Activated CD8-positive, alpha-beta memory T cell treated with anti-CD3 and anti-CD28 coated beads for 48 hours (primary cell): ENCODE data around the gene BCKDK.
A peak's percentile ranks its signal among the peaks of the same experiment; 100 is the strongest.

Experiments
- DNase-seq, 3 experiments: peaks; one replicate each; pipeline ENCODE4 v3.0.0-alpha.2; 2020; ENCODE audit warnings: low read depth in 2 of 3, low spot score in 2 of 3

The BCKDK gene

DNA sequence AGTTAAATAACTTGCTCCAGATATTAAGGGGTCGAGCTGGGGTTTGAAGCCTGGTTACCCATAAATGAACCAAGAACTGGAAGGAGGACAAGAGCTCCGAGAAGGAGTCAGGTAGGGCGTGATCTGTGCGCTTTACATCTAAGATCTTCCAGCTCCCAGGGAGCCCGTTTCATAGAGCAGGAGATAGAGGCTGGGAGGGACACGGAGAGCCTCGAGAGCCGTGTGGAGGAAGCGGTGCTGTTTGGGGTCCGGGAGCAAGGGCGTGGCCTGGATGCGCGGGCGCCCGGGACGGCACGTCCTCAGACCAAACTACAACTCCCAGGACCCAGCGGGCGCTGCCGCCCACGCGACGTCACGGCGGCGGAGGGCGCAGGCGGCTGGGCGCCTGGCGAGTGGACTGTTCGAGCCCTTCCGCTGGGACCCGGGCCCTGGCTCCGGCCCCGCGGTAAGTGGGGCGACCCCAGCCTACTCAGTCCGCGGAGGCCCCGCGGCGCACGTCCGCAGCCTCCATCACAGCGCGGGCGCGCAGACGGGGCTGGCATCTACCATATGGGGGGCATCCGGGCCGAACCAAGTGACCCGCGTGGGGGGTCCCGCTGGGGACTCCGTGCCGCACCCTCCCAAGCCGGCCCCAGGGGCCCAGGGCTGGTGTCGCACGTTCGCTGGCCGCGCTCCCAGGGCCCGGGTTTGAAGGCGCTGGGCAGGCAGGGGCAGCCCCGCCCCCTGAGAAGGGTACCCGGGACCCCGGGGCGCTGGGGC, at the start of gene BCKDK:
Gene BCKDK, plus strand, starts transcription at position 352 of the 759 bp plus-strand sequence. CDS start 838 bp downstream, outside the sequence.
- DNase-seq, result peak; percentile 54 to 73 (median 65)

DNA sequence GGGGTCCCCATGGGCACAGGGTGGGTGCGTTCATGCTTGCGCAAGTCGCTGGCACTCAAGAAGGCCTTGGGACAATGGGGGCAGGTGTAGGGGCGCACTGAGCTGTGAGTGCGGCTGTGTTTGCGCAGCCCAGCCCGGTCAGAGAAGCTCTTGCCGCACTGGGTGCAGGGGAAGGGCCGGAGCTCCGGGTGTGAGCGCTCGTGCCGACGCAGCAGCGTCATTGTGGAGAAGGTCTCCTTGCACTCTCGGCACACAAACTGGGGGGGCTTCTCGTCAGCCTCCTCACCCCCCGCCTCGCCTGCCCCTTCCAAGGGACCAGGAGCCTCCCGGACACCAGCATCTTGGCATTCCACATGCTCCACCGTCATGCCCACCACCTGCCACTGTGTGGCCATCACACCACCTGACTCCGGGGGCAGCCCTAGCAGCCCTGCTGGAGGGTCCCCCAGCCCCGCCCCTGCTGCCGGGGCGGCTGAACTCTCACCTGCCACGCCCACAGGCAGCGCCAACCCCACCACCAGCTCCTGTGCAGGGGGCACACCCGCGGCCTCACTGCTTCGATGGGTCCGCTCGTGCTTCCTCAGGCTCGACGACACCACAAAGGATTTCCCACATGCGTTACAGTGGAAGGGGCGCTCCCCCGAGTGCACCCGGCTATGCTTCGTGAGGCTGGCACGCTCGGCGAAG, 46.9 kb upstream of the BCKDK start:
- DNase-seq, result no peak

DNA sequence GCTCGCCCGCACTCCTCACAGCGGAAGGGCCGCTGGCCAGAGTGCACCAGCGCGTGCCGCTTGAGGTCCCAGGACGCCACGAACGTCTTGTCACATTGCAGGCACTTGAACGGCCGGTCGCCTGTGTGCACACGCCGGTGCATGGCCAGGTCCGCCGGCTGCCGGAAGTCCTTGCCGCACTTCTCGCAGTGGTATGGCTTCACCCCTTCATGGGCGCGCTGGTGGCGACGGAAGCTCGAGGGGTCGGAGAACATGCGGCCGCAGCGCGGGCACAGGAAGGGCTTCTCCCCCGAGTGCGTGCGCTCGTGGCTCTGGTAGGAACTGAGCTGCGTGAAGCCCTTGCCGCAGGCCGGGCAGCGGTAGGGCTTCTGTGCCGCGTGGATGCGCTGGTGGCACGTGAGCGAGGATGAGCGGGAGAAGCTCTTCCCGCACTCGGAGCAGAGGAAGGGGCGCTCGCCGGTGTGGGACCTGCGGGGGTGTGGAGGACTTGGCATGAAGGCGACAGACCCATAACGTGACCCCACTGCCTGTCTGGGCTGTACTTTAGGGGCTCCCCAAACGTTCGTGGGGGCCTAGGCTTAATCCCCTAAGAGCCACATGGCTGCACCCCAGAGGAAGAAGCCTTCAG, 46.3 kb upstream of the BCKDK start:
- DNase-seq, result no peak

DNA sequence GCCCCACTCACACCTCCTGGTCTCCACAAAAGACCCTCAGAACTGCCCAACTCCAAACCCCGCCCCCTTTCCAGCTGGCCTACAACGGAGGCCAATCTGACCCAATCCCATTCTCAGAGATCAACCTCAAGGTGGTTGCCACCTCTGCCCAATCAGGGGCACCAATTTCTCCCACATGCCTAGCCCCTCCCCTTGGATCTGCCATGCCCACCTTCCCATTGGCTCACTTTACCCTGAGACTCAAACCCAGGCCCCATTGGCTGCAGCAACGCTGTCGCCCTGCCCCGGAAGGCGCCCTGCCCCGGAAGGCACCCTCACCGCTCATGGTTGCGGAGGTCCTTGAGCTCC, 44.7 kb upstream of the BCKDK start:
- DNase-seq, result no peak

DNA sequence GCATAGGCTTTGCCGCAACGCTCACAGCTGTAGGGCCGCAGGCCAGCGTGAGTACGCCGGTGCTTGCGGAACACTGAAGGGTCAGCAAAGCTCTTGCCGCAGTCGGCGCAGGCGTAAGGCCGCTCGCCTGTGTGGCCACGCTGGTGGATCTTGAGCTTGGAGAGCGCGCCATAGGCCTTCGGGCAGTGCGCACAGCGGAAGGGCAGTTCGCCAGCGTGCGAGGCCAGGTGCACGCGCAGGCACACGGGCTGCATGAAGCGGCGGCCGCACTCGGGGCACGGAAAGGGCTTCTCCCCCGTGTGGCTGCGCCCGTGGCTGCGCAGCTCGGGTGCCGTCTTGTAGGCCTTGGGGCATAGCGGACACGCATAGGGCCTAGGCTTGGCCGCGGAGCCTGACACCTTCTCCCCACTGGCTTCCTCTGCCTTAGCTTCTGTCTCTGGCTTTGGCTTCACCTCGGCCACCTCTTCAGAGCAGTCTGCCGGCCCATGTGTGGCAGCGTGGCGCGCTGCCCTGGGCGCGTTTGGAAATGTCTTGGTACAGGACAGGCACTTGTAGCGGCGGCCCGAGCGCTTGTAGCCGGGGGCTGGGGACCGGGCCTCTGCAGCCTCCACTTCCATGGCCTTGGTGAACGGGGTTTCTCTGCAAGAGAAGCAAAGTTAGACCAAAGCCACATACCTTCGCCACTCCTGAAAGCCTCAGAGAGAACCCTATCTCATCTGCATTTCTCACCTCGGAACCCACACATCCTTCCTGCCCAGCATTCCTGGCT, 44.2 kb upstream of the BCKDK start:
- DNase-seq, result no peak

DNA sequence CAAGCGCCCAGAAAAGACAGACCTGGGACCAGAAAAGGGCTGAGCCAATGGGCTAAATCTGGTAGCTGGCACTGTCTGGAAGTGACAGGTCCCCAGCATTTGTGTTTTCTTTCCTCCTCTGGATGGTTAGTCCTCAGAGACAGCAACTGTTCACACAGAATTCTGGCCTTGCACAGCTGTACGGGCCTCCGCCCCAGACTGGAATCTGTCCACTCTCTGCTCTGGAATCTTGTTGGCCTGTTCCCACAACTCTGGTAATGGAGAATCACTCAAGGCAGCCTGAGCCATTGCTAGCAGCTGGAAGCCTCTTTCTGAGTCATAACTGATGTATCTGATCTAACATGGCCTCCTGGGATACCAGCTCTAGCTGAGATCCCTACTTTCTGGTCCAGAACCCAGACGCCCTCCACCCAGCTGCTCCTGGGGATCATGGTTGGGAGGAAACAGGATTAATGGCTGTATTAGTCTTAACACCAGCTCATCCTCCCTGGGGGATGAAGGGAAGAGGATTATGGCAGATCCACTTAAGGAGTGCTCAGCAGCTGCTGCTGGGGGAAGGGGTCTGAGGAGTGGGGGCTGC, 43.2 kb upstream of the BCKDK start:
- DNase-seq, result no peak

DNA sequence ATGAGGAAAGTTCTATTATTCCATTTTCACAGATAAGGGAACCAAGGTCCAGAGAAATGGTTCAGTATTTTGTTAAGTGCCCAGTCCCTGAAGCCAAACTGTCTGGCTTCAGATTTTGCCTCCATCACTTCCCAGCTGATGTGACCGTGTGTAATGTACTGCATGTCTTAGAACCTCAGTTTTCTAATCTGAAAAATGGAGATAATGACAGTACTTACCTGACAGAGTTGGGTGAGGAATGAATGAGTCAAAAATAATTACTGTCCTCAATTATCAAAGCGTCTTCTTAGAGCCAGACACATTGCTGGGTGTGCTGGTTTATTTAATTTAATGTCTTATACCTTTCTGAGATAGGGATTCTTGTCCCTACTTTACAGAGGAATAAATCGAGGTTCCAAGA, 40.8 kb upstream of the BCKDK start:
- DNase-seq, result no peak

DNA sequence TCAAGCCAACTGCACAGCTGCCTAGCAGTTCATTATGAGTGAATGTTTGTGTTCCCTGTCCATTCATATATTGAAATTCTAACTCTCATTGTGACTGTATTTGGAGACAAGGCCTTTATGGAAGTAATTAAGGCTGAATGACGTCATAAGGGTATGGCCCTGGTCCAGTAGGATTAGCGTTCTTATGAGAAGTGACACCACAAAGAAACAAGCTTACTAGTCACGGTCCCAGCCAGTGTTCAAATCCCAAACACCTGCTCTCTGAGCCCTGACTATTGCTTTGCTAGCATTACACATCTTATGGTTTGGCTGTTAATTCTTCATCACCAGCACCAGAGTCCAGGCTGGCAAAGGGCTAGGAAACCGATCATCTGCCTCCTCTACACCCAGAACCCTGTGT, 36.3 kb upstream of the BCKDK start:
- DNase-seq, result no peak

DNA sequence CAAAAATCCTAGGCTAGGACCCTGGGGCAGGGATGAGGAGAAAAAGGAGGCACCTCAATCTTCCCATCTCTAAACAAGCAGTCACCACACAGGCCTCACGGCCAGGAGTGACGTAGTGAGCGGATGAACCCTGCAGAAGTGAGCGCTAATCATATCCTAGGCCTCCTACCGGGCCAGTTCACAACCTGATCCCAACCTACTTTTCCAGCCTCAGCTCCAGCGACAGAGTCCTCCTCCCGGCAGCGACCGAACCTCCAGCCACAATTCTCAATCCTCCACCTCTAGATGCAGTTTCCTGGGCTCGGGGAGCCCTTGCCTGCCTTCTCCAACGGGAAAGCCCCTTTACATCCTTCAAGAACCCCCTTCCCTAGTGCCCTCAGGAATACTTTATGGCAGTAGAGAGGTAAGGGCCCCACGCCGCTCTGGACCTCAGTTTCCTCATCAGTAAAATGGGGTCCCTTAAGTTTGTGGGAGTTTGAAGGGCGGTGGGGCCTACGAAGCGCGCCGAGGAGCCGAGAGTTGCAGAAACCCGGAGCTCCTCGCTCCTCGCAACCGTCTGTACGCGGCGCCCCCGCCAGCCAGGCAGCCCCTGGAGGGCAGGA, 35.5 kb upstream of the BCKDK start:
- no peak for DNase-seq

DNA sequence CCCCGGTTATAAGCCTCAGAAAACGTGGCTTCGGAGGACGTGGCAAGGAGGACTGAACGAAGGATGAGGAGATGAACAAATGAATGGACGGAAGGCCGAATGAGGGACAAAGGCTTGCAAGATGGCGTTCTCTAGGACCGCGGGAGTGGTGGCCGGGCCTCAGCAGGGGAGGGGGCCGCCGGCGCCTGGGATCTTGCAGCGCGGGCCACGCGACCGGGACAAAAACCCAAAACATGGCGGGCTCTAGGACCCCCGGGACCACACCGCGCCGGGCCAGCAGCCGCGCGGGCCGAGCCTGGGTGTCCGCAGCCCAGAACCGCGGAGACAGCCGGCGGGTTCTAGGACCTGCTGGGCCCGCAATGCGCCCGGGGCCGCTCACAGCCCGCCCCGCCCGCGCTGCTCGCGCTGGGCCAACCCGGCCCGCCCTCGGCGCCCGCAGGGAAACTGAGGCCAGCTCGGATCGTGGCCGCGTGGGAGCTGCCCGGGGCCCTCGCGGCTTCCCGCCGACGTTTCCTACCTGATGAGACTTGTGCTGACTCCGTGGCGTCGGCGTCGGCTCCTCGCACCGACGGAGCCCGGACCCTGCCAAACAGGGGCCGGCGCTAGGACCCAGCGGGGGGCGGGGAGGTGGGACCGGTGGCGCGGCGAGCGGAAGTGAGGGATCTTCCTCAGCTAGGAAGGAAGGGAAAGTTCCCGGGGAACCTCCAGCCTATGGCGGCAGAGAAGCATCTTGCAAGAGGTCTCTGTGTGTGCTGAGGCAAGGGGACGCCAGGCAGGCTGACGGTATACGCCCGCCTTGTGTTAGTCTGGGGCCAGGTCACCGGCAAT, 34.8 kb upstream of the BCKDK start:
- peak; percentile 67 to 80 (median 80) for DNase-seq

DNA sequence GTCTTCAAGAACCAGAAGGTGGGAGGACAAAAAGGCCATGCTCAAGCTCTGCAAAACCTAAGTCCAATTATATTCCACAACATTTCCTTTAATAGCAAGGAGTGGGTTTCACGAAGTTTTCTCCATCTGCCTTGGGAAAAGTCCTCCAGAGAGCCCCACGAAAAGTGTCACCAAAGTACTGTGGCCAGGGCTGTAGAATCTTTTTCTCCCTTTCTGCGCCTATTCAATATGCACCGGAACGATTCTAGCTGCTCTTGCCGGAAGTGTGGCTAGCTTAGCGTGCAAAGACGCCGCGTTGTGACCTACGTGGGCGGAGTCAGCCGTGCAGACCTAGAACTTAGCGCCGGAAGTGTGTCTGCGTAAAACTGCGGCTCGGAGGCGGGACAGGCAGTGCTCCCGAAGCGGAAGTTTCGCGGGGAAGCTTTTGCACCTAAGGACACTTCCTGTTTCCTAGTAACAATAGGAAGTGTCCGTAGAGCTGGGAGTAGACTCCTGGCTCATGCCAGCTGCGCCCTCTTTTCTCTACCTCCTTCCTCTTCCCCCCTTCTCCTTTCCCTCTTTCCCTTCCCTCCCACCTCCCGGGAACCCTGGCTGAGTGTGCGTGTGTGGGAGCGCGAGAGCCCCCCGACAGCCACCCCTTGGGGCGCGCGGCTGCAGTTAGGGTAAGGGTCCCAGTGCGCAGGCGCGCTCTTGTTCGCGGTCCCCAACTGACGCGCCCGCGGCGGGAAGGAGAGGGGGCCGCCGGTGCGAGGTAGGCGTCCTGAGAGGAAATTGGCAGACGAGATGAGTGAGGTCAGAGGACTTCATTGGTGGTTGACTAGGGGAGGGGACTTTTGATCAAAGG, 34.0 kb upstream of the BCKDK start, which contains the start of the genes ZNF646 and ZNF668:
Gene ZNF646, plus strand, starts transcription at position 453 of the 844 bp plus-strand sequence. CDS start 1,903 bp downstream, outside the sequence.
Gene ZNF668, minus strand, starts transcription at position 271 of the 844 bp plus-strand sequence. CDS start 9,781 bp downstream, outside the sequence.
- peak; percentile 80 to 95 (median 89) for DNase-seq

DNA sequence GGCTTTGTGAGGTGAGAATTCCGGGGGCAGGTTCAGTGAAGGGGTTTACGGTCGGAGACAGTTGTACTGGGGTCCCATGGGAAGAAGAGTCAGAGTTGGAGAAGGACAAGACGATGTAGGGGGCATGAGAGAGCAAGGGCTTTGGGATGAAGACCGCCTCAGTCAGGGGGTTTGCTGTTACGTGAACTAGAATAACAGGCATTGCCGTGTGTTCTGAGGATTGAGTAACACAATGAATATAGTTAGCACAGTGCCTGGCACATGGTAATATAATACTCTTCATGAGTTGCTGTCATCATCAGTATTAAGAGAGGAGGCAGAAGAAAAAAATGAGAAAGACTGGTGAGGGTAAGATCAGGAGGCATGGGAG, 33.4 kb upstream of the BCKDK start:
- DNase-seq, result no peak

DNA sequence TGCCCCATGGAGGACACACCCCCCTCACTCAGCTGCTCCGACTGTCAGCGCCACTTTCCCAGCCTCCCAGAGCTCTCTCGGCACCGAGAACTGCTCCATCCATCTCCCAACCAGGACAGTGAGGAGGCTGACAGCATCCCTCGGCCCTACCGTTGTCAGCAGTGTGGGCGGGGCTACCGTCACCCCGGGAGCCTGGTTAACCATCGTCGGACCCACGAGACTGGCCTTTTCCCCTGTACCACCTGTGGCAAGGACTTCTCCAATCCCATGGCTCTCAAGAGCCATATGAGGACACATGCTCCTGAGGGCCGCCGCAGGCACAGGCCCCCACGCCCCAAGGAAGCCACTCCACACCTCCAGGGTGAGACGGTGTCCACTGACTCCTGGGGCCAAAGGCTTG, 31.9 kb upstream of the BCKDK start:
- no peak for DNase-seq

DNA sequence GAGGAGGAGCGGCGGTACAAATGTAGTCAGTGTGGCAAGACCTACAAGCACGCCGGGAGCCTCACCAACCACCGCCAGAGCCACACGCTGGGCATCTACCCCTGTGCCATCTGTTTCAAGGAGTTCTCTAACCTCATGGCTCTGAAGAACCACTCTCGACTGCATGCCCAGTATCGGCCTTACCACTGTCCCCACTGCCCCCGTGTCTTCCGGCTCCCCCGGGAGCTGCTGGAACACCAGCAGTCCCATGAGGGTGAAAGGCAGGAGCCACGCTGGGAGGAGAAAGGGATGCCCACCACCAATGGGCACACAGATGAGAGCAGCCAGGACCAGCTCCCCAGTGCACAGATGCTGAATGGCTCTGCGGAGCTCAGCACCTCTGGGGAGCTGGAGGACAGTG, 31.2 kb upstream of the BCKDK start:
- no peak for DNase-seq

DNA sequence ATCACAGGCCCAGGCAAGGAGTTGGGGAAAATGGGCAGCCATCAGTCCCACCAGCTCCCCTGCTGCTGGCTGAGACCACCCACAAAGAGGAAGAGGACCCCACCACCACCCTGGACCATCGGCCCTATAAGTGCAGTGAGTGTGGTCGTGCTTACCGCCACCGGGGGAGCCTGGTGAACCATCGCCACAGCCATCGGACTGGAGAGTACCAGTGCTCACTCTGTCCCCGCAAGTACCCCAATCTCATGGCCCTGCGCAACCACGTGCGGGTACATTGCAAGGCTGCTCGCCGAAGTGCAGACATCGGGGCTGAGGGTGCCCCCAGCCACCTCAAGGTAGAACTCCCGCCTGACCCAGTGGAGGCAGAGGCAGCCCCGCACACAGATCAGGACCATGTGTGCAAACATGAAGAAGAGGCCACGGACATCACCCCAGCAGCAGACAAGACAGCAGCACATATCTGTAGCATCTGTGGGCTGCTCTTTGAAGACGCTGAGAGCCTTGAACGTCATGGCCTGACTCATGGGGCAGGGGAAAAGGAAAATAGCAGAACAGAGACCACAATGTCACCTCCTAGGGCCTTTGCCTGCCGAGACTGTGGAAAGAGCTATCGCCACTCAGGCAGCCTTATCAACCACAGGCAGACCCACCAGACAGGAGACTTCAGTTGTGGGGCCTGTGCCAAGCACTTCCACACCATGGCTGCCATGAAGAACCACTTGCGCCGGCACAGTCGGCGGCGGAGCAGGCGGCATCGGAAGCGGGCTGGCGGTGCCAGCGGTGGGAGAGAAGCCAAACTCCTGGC, 30.4 kb upstream of the BCKDK start:
- no peak for DNase-seq

DNA sequence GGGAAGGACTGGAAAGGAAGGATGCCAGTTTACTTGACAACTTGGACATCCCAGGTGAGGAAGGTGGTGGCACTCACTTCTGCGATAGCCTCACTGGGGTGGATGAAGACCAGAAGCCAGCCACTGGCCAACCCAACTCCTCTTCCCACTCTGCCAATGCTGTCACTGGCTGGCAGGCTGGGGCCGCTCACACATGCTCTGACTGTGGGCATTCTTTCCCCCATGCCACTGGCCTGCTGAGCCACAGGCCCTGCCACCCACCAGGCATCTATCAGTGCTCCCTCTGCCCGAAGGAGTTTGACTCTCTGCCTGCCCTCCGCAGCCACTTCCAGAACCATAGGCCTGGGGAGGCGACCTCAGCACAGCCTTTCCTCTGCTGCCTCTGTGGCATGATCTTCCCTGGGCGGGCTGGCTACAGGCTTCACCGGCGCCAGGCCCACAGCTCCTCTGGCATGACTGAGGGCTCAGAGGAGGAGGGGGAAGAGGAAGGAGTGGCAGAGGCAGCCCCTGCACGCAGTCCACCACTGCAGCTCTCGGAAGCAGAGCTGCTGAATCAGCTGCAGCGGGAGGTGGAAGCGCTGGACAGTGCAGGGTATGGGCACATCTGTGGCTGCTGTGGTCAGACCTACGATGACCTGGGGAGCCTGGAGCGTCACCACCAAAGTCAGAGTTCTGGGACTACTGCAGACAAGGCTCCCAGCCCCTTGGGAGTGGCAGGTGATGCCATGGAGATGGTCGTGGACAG, 29.4 kb upstream of the BCKDK start:
- DNase-seq, result no peak

DNA sequence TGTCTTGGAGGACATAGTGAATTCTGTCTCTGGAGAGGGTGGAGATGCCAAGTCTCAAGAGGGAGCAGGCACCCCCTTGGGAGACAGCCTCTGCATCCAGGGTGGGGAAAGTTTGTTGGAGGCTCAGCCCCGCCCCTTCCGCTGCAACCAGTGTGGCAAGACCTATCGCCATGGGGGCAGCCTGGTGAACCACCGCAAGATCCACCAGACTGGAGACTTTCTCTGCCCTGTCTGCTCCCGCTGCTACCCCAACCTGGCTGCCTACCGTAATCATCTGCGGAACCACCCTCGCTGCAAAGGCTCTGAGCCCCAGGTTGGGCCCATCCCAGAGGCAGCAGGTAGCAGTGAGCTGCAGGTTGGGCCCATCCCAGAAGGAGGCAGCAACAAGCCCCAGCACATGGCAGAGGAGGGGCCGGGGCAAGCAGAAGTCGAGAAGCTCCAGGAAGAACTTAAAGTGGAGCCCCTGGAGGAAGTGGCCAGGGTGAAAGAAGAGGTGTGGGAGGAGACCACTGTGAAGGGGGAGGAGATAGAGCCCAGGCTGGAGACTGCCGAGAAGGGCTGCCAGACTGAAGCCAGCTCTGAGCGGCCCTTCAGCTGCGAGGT, 28.7 kb upstream of the BCKDK start:
- no peak for DNase-seq
